Erythroblast (primary cell): ENCODE measurements around the gene LRRC17.

Experiments used
- GATA1 ChIP-seq: IDR thresholded peaks from 2 replicates; pipeline ENCODE4 v1.6.1; 2011; ENCODE audit warnings: low read depth, mild to moderate bottlenecking, control low read depth, low read length, moderate library complexity
- POLR2A ChIP-seq: IDR thresholded peaks from 2 replicates; pipeline ENCODE4 v1.6.1; 2011; ENCODE audit warnings: mild to moderate bottlenecking, low read length

GRCh38 chr7:102931757-102932156 lies 19.0 kb downstream of the LRRC17 start:
- TF ChIP-seq POLR2A (no peak), GATA1 (no peak)
